ENCODE data around the gene CAMK1G.

CAMK1G gene

GRCh38 chr1:209583408-209583807 lies at the start of gene CAMK1G:
CAMK1G (plus strand) TSS chr1:209583714; CDS start chr1:209594984, 11,270 bp downstream.
- H3K9me3 Mint-ChIP-seq, result no peaks in the 10 kb centered on the region
- H3K36me3 Mint-ChIP-seq (ENCODE audit: low read depth), result no peaks in the 10 kb centered on the region
- peaks cover 1% of the 10 kb centered on the region for H3K4me1 Mint-ChIP-seq (ENCODE audit: low read depth)
- H3K27me3 Mint-ChIP-seq (ENCODE audit: low read depth), result peaks cover 22% of the 10 kb centered on the region
- DNase-seq (ENCODE audit: low spot score), result no peak
- no peak within 1 kb of the TSS for H3K27ac Mint-ChIP-seq
- H3K4me3 Mint-ChIP-seq, result no peak within 1 kb of the TSS

GRCh38 chr1:209534496-209535250 lies 48.8 kb upstream of the CAMK1G start:
- Mint-ChIP-seq H3K27ac (no peak overlapping the region), H3K4me3 (no peak overlapping the region), H3K27me3 (ENCODE audit: low read depth) (peaks cover 39% of the 10 kb centered on the region), H3K4me1 (ENCODE audit: low read depth) (no peaks in the 10 kb centered on the region), H3K9me3 (no peaks in the 10 kb centered on the region), H3K36me3 (ENCODE audit: low read depth) (no peaks in the 10 kb centered on the region)
- no peak for DNase-seq (ENCODE audit: low spot score)

GRCh38 chr1:209536843-209537242 lies 46.7 kb upstream of the CAMK1G start:
- H3K36me3 Mint-ChIP-seq (ENCODE audit: low read depth), result no peaks in the 10 kb centered on the region
- no peaks in the 10 kb centered on the region for H3K4me1 Mint-ChIP-seq (ENCODE audit: low read depth)
- H3K9me3 Mint-ChIP-seq, result no peaks in the 10 kb centered on the region
- H3K27ac Mint-ChIP-seq, result no peak overlapping the region
- no peak overlapping the region for H3K4me3 Mint-ChIP-seq
- DNase-seq (ENCODE audit: low spot score), result no peak
- peaks cover 39% of the 10 kb centered on the region for H3K27me3 Mint-ChIP-seq (ENCODE audit: low read depth)

GRCh38 chr1:209537336-209538114 lies 46.0 kb upstream of the CAMK1G start:
- Mint-ChIP-seq H3K4me3 (no peak overlapping the region), H3K27me3 (ENCODE audit: low read depth) (peaks cover 44% of the 10 kb centered on the region), H3K9me3 (no peaks in the 10 kb centered on the region), H3K27ac (no peak overlapping the region), H3K36me3 (ENCODE audit: low read depth) (no peaks in the 10 kb centered on the region), H3K4me1 (ENCODE audit: low read depth) (peaks cover 4% of the 10 kb centered on the region)
- no peak for DNase-seq (ENCODE audit: low spot score)

- Mint-ChIP-seq H3K27me3 (ENCODE audit: low read depth) (peaks cover 57% of the 10 kb centered on the region), H3K4me1 (ENCODE audit: low read depth) (peaks cover 7% of the 10 kb centered on the region), H3K27ac (no peak overlapping the region), H3K36me3 (ENCODE audit: low read depth) (no peaks in the 10 kb centered on the region), H3K4me3 (no peak overlapping the region), H3K9me3 (no peaks in the 10 kb centered on the region)
- DNase-seq (ENCODE audit: low spot score), result no peak
These were observed 43.9 kb upstream of the CAMK1G start for GRCh38 chr1:209539576-209539975.

- no peaks in the 10 kb centered on the region for H3K36me3 Mint-ChIP-seq (ENCODE audit: low read depth)
- H3K27me3 Mint-ChIP-seq (ENCODE audit: low read depth), result peaks cover 50% of the 10 kb centered on the region
- no peak overlapping the region for H3K27ac Mint-ChIP-seq
- no peak overlapping the region for H3K4me3 Mint-ChIP-seq
- no peaks in the 10 kb centered on the region for H3K9me3 Mint-ChIP-seq
- H3K4me1 Mint-ChIP-seq (ENCODE audit: low read depth), result peaks cover 7% of the 10 kb centered on the region
- DNase-seq (ENCODE audit: low spot score), result no peak
These were observed 40.9 kb upstream of the CAMK1G start for GRCh38 chr1:209542585-209542984.

- DNase-seq (ENCODE audit: low spot score), result no peak
- Mint-ChIP-seq H3K4me3 (no peak overlapping the region), H3K9me3 (no peaks in the 10 kb centered on the region), H3K27ac (no peak overlapping the region), H3K4me1 (ENCODE audit: low read depth) (peaks cover 7% of the 10 kb centered on the region), H3K27me3 (ENCODE audit: low read depth) (peaks cover 41% of the 10 kb centered on the region), H3K36me3 (ENCODE audit: low read depth) (no peaks in the 10 kb centered on the region)
These were observed 39.4 kb upstream of the CAMK1G start for GRCh38 chr1:209544098-209544497.

- no peak for DNase-seq (ENCODE audit: low spot score)
- Mint-ChIP-seq H3K27ac (no peak overlapping the region), H3K9me3 (no peaks in the 10 kb centered on the region), H3K4me3 (no peak overlapping the region), H3K27me3 (ENCODE audit: low read depth) (peaks cover 44% of the 10 kb centered on the region), H3K4me1 (ENCODE audit: low read depth) (peaks cover 7% of the 10 kb centered on the region), H3K36me3 (ENCODE audit: low read depth) (no peaks in the 10 kb centered on the region)
These were observed 38.1 kb upstream of the CAMK1G start for GRCh38 chr1:209545423-209545822.

GRCh38 chr1:209546390-209547085 lies 37.0 kb upstream of the CAMK1G start:
- Mint-ChIP-seq H3K27ac (no peak overlapping the region), H3K9me3 (no peaks in the 10 kb centered on the region), H3K4me1 (ENCODE audit: low read depth) (peaks cover 7% of the 10 kb centered on the region), H3K4me3 (no peak overlapping the region), H3K36me3 (ENCODE audit: low read depth) (no peaks in the 10 kb centered on the region), H3K27me3 (ENCODE audit: low read depth) (peaks cover 35% of the 10 kb centered on the region)
- no peak for DNase-seq (ENCODE audit: low spot score)

- no peak for DNase-seq (ENCODE audit: low spot score)
- Mint-ChIP-seq H3K4me1 (ENCODE audit: low read depth) (peaks cover 1% of the 10 kb centered on the region), H3K36me3 (ENCODE audit: low read depth) (no peaks in the 10 kb centered on the region), H3K4me3 (no peak overlapping the region), H3K27ac (no peak overlapping the region), H3K9me3 (no peaks in the 10 kb centered on the region), H3K27me3 (ENCODE audit: low read depth) (peaks cover 32% of the 10 kb centered on the region)
These were observed 35.9 kb upstream of the CAMK1G start for GRCh38 chr1:209547626-209548025.

GRCh38 chr1:209549443-209550205 lies 33.9 kb upstream of the CAMK1G start:
- H3K4me3 Mint-ChIP-seq, result no peak overlapping the region
- no peak for DNase-seq (ENCODE audit: low spot score)
- no peaks in the 10 kb centered on the region for H3K36me3 Mint-ChIP-seq (ENCODE audit: low read depth)
- no peaks in the 10 kb centered on the region for H3K4me1 Mint-ChIP-seq (ENCODE audit: low read depth)
- peaks cover 20% of the 10 kb centered on the region for H3K27me3 Mint-ChIP-seq (ENCODE audit: low read depth)
- no peak overlapping the region for H3K27ac Mint-ChIP-seq
- no peaks in the 10 kb centered on the region for H3K9me3 Mint-ChIP-seq

GRCh38 chr1:209550519-209550918 lies 33.0 kb upstream of the CAMK1G start:
- Mint-ChIP-seq H3K36me3 (ENCODE audit: low read depth) (no peaks in the 10 kb centered on the region), H3K27me3 (ENCODE audit: low read depth) (peaks cover 14% of the 10 kb centered on the region), H3K4me3 (no peak overlapping the region), H3K9me3 (no peaks in the 10 kb centered on the region), H3K27ac (no peak overlapping the region), H3K4me1 (ENCODE audit: low read depth) (no peaks in the 10 kb centered on the region)
- DNase-seq (ENCODE audit: low spot score), result no peak

GRCh38 chr1:209552406-209553264 lies 30.9 kb upstream of the CAMK1G start:
- H3K4me1 Mint-ChIP-seq (ENCODE audit: low read depth), result no peaks in the 10 kb centered on the region
- H3K9me3 Mint-ChIP-seq, result no peaks in the 10 kb centered on the region
- H3K36me3 Mint-ChIP-seq (ENCODE audit: low read depth), result no peaks in the 10 kb centered on the region
- DNase-seq (ENCODE audit: low spot score), result no peak
- no peak overlapping the region for H3K4me3 Mint-ChIP-seq
- no peak overlapping the region for H3K27ac Mint-ChIP-seq
- peaks cover 17% of the 10 kb centered on the region for H3K27me3 Mint-ChIP-seq (ENCODE audit: low read depth)
